ENCODE measurements around the gene TCERG1L.

The TCERG1L gene

DNA sequence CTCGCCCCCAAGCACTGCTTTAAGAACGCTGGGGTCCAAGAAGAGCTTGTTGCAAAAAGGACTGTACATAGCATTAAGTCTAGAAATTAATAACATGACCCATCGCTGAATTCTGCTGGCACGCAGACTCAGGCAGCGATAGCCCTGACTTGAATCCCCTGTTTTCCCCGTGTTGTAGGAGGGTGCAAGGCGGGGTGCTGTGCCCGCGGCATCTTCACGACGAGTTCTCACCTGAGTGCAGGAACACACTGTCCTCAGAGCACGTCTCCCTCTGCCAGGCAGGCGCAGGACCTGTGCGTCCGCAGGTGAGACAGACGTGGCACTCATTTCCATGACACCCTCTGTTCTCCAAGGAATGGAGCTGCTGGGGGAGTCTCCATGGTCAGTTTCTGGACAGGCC, 243.2 kb downstream of the TCERG1L start:
- DNase-seq (ENCODE audit: low spot score) = no peak

DNA sequence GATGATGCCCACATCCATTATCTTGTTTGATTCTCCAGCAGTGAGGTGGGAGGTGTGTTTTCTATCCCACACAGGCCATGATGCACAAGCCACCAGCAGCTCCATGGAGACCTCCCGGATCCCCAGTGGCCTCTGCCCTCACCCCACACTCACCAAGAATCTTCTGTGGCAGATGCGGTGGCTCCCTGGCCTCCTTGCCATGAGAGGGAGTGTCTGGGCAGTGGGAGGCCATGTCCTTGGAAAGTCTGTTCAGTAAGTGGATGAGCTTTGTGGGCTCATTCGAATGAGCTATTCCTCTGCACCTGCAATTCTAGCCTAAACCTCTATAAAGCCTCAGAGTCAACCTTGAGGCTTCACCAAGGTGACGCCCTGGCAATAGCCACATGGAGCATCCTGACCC, 243.8 kb downstream of the TCERG1L start:
- DNase-seq (ENCODE audit: low spot score) = no peak

DNA sequence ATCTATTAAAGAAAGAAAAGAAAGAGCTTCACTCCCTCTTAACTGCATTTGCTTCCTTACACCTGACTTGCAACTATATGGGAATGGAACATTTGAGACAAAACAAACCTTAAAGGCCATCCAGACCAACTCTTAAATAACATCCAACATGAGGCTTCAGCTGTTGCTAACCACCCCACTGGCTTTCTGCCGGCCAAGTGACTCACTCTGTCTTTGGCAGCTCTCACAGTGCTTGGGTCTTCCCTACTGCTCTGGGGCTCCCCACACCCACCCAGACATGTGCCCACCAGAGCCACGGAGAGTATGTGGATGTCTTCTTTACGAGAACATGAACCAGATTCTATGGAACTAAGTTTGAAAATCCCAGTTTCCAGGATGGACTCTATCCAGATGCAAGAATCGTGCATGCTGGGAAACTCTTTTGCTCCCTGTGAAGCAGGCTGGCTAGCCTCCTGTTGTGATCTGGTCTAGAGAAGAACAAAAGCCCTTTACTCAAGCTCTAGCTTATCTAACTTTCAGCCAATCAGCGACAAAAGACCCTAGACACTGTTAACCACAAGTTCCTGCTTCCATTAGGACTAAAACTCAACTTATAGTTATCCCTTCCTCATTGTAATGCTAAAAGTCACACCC, 245.7 kb downstream of the TCERG1L start:
- DNase-seq (ENCODE audit: low spot score) = no peak

DNA sequence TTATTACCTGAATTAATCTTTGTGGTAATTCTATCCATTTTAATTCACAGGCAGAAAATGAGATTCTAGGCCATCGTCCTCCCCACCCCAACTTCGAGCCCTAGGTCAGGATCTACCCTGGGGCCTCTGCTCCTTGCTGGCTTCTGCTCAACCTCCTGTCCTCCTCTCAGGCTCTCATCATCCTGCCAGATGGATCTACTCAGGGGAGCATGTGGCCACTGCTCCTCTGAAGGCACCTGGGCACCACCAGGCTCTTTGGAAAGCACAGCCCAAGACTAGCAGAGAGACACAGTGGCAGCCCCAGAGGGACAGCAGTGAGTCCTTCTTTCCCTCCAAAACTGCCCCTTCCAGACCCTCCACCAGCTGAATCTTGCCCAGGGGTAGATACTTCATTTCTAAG, 248.2 kb downstream of the TCERG1L start:
- DNase-seq (ENCODE audit: low spot score) = no peak

DNA sequence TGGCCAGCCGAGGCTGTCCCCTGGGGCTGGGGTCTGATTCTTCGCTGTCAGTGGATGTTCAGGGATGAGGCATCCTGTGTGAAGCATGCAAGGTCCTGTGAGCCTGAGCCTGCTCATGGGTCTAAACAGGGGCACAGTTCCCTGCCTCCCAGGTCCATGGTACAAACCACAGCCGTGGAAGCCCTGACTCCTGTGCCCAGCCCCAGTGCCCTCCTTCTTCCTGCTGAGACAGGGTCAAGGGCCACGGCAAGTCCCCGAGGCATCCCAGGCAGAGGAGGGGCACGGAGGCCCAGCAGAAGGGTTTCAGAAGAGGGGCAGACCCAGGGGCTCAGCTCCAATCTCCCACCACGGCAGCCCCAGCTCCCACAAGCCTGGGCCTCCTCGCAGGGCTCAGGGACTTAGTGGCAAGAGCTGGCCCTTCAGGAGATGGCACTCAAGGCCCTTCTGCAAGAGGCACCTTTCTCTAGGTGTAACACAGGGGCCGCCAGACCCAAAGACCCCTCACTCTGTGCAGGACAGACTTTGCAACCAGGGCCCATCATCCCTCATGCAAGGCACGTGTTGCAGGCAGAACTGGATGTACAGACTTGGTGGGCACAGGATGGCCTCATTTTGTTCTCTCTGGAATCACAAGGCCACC, 248.8 kb downstream of the TCERG1L start:
- DNase-seq (ENCODE audit: low spot score) = no peak

DNA sequence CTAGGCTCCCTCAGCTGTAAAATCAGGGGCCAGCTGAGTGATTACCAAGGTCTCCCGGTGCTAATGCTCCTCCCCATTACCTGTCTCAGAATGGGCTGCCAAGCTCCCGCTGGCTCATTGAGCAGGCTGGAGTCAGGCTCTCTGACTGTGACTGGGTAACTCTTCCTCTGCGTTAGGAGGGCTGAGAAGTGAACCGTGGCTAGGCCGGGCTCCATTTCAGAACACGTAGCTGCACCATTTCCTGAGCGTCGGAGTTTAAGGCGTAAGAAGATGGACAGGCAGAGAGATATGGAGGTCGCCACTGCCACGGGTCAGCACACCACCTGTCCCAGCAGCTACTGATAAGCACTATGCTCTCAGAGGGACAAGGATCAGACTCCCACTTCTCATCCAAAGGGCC, 250.3 kb downstream of the TCERG1L start:
- no peak for DNase-seq (ENCODE audit: low spot score)

DNA sequence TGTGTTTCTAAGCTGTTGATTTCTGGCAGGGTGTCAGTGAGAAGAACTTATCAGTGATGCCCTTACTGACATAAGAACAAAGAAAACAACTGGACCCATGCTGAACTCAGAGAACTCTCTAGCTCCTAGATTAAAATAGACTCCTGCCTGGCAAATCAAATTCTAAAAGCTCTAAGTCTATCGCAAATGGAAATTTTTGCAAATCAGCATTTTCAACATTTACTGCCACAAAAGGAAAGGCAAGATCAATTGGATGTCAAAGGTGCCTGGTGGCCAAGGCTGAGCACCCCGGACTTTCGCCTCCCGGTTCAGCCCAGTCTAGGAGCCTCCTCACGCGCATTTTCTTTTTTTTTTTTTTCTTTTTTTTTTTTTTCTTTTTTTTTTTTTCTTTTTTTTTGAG, 251.6 kb downstream of the TCERG1L start:
- no peak for DNase-seq (ENCODE audit: low spot score)

DNA sequence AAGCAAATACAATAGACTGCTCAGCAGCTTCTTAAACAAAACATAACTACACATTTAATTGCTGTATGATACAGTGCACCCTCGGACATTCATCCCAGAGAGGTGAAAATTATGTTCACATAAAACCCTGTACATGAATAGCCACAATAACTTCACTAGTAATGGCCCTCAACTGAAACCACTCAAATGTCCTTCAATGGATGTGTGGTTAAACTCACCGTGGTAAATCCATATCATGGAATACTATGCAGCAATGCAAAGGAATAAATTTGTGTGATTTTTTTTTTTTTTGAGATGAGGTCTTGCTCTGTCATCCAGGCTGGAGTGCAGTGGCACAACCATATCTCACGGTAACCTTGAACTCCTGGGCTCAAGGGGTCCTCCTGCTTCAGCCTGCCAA, 252.7 kb downstream of the TCERG1L start:
- no peak for DNase-seq (ENCODE audit: low spot score)

DNA sequence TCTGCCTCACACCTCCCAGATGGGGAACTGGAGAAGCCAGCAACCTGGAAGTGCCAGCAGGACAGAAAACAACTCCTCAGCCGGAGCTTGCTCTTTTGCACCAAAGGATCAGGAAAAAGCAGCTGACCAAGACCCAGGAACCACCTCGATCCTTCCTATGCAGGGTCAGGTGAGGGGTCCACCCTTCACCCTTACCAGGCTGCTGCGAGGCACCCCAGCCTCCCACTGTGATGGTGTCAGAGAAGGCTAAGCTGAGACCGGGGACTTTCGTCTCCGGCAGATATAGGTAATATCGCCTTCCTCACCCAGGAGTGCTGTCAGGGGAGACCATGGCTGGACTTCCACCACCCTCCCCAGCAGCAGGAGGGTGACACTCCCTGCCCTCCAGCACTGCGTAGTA, 254.7 kb downstream of the TCERG1L start:
- no peak for DNase-seq (ENCODE audit: low spot score)

DNA sequence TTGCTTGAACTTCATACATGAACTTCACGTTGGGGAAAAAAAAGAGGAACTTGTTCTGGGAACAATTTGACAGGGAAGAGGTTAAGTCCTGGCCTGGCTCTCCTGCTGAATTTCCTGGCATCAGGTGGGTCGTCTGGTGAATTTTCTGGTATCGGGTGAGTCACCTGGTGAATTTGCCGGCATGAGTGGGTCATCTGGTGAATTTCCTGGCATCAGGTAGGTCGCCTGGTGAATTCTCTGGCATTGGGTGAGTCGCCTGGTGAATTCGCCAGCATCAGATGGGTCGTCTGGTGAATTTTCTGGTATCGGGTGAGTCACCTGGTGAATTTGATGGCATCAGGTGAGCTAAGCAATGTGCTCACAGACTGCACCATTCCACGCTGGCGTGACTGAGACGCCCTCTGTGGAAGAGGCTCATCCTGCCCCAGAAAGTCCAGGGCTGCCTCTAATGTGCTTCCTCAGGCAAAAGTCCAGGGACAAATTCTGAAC, 255.4 kb downstream of the TCERG1L start:
- DNase-seq (ENCODE audit: low spot score) = no peak

DNA sequence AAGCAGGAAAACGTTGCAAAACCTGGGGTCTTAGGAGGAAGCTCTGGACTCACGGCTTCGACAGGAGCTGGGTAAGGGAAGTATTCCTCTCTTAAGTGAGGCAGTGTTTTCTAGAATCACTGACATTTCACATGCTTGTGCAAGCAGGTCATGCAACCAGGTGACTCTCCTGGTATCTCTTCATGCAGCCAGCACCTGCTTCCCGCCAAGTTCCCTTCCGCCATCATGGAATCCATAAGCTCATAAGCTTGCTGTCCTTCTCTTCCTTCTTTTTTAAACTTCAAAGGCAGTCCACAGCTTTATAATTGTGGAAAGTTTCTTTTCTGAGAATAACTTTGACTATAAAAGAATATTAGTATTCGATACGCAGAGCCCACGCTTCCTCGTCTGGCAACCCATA, 256.1 kb downstream of the TCERG1L start:
- no peak for DNase-seq (ENCODE audit: low spot score)

DNA sequence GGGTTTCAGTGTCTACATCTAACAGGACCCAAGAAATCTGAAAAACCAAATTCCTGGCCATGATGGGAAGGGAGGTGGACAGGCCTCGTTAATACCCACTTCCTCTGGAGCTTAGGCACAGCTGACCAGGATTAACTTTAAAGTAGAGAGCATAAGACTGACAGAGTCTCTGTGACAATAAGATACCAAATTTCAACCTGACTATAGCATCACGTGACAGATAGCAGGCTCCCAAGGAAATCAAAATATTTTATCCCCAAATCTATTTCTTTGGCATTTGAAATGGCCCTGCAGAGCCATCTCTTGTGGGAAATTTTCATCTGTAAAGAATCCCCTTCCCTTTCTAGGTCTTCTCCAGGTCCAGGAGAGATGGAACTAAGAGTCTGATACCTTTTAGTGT, 258.3 kb downstream of the TCERG1L start:
- DNase-seq (ENCODE audit: low spot score) = no peak

DNA sequence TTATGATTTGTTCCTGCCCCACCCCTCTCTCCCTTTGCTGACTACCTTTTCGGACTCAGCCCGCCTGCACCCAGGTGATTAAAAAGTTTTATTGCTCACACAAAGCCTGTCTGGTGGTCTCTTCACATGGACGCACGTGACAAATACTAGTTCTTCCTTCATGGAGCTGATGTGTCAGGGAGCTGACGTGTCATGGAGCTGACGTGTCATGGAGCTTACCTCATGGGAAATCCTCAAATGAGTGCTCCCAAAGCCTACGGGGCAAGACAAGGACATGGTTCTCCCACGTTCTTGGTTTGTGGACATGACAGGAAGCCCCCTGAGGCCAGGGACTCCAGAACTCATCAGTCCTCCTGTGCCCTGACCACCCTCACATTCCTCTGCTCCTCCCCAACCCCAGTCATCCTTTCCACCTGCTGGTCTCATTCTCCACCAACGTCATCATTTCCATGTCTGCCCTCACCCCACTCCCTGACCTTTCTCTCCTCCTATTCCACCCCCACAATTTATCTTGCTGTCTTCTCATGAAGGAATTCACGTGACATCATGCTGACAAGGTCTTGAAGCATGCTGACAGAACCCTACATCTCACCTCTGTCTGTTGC, 261.3 kb downstream of the TCERG1L start:
- no peak for DNase-seq (ENCODE audit: low spot score)

DNA sequence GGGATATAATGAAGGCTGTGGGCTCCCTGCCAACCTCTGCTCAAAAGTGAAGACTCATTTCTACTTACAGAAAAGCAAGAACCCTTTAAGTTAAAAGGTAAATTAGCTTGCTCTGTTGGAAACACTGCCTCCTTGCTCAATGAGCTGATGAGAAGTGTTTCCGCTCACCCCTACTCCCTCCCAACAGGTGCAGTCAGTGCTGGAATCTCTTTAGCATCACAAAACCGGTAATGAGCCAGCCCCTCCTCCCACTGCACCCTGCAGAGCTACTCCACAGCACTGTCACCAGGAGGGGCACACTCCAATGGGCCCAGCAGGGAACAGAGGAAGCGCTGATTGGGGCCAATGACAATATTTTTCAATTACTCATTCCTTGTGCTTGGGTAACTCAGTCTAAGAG, 262.5 kb downstream of the TCERG1L start:
- DNase-seq (ENCODE audit: low spot score) = no peak

DNA sequence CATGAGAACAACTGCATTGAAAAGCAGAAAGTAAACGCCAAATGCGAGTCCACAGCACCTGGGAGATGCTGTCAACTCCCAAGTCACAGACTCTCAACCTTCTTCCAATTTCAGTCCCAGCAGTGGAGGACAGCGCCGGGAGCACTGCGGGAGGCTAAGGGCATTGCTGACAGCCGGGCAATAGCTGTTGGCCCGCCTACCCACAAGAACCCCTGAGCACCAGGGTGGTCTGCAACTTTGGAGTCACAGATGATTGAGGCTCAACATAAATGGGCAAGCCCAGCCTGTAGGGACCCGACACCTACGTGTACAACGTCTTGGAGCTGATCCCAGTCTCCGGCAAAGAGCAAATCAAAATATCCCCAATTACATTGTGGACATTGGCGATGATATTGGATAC, 262.9 kb downstream of the TCERG1L start:
- no peak for DNase-seq (ENCODE audit: low spot score)

DNA sequence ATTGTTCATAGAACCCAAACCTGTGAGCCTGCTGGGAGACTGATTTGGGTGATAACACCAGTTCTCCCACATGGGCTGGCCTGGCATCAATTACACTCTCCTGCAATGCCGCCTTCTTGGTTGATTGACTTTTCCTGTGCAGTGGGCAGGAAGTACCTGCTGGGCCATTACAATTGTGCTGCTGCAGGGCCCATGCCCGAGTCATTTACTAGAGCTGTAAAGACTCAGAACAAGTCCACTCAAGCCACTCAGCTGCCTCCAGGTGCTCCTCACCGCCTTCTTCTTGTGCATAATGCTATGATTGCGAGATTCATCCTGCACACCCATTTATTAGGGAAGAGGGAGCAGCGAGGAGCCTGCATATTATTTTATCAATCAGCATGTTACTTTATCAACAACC, 264.0 kb downstream of the TCERG1L start:
- DNase-seq (ENCODE audit: low spot score) = no peak

DNA sequence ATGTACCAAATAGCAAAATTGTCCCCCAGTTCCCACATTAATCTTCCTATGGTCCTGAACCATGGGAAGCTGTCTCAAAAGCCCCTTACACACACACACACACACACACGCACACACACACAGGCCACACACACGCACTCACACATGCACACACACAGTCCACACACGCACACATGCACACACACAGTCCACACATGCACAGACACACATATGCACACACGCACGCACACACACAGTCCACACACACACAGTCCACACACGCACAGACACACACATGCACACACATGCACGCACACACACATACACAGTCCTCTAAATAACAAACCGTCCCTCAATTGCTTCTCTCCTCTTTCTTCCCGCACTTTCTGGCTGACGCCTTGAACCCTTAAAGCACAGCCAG, 265.3 kb downstream of the TCERG1L start:
- DNase-seq (ENCODE audit: low spot score) = no peak

DNA sequence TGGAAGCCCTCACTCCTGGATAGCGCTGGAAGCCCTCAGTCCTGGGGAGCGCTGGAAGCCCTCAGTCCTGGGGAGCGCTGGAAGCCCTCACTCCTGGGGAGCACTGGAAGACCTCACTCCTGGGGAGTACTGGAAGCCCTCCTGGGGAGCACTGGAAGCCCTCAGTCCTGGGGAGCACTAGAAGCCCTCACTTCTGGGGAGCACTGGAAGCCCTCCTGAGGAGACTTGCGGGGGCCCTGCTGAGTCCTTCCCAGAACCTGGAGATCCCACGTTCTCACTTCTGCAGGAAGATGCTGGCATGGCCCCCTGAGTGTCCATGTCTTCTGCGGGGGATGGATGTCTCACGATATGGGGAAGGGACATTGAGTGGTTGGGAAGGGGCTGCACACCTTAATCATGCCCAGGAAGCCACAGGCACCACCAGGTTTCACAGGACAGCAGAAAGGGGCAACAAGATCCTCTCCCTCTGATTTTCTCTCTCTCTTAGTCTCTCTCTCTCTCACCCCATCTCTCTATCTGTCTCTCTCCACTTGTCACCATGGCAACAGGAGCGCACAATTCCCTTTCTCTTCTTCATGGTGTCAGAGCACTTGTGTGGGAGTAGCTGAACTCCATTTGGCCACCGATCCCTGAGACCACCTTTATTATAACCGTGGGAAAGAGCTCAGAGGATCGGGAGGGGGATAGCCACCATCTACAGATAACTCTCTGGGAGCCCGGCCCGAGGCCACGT, 267.0 kb downstream of the TCERG1L start:
- DNase-seq (ENCODE audit: low spot score) = no peak

DNA sequence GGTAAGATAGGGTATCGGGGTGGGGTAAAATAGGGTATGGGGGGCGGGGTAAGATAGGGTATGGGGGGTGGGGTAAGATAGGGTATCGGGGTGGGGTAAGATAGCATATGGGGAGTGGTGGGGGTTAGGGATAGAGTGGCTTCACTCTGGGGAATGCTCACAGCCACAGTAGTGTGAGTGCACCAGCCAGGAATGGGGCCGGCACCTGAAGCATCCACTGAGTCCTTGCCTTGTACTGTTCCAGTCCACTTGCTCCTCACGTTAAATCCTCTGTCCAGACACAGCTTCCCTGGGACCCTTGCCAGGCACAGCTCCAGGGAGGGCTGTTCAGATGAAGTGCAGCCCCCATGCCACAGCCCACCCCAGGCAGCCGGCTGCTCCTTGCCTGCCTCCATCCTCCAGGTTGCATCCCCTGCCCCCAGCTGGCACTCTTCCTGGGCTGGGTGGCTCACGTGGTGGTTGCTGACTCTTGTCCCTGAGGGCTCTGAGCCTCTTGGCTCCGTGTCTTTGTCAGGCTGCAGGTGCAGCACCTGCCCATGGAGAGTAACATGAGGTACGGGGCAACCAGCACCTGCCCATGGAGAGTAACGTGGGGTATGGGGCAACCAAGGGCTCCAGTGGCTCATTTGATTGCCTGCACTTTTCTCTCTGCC, 268.4 kb downstream of the TCERG1L start:
- DNase-seq (ENCODE audit: low spot score) = no peak
